ACHN (cell line): ENCODE results near the gene CTNND2.

Source experiments
- DNase-seq: peaks from one replicate; pipeline ENCODE4 v3.0.0-alpha.2; 2015
- in situ Hi-C: cut with HindIII; loops from 2 replicates; pipeline ENCODE4 v1.10.0; 2017; ENCODE audit warnings: low sequenced_read_pairs, low pct_ligation_motif_present, low pct_unique_long_range_greater_than_20kb

Gene CTNND2

DNA sequence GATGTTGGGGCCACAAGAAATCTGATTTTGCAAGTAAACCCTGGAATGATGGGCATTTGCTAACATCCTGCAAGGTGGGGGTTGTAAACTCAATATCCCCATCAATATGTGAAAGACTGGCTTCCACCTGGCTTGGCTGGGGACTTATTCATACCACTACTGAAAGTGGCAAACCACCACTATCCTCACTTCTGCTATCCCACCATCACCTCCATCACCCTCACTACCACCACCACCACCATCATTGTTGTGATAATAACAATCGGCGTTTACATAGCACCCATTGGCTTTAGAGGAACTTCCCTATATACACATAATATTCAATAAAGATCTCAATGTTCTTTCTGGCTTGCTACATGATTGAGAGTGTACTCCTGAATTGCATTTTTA lies 918.5 kb downstream of the CTNND2 start:
- DNase-seq, result no peak
- in situ Hi-C loops, result no loop called here

DNA sequence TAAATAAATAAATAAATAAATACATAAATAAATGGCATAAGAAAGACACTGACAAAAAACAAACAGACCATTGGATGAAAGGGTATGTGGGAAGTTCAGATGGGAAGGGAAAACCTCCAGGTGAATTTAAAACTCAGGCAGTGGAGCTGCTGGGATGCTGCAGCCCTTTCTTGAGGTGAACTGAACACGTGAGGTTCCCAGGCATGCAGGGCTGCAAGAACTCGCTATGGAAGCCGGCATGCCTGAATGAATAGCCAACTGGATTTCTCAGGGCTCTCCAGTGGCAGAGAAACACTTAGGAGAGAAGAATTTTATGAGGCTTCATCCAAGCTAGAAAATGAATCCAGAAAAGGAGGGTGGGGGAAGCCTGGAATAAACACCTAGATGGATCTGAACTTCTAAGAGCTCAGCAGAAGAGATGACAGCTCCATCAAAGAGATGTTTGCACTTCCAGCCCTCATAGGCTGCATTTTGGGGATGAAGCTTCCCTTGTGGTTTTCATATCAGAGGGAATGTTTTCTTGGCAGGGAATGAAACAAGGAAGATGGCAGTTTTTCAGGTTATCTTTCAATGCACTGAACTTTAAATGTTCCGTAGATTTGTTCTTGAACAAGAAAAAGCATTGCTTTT lies 919.0 kb downstream of the CTNND2 start:
- in situ Hi-C loops, result no loop called here

DNA sequence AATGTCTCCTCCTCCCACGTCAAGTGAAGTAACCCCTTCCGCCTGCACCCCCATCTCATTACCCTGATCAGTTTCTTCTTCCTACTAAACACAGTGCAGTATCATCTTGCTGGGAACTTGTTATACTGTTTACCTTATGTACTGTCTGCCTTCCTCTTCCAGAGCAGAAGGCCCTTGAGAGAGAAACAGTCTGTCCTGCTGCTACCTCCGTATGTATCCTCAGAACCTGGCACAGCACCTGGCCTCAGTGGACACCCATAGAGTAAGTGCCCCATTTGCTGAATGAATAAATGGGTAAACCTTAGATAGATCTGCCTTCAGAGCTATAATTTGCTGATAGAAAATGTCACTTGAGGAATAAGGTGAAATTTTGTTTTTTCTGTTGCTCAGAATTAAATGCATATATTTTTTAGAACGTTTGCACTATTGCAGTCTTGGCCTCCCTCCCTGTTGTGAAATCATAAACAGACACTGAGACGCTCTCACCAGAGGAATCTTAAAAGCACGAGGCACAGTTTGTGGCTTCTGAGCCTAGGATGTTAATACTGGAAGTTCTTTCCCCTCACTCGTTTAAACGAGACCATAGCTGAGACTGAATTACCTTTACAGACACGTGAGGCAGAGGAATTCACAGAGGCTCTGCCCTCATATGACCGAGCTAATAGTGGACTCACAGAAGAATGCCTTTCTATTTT lies 920.1 kb downstream of the CTNND2 start:
- in situ Hi-C loops, result no loop called here
- no peak for DNase-seq

More for the DNA sequence above, 919.0 kb downstream of the CTNND2 start:
- no peak for DNase-seq

DNA sequence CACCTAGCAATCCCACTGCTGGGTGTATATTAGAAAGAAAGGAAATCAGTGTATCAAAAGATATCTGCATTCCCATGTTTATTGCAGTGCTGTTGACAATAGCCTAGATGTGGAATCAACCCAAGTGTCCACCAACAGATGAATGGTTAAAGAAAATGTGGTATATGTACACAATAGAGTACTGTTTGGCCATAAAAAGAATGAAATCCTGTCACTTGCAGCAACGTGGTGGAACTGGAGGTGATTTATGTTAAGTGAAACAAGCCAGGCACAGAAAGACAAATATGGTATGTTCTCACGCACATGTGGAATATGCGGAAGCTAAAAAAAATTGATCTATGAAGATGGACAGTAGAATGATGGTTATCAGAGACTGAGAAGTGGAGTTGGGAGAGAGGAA lies 921.6 kb downstream of the CTNND2 start:
- DNase-seq, result no peak

DNA sequence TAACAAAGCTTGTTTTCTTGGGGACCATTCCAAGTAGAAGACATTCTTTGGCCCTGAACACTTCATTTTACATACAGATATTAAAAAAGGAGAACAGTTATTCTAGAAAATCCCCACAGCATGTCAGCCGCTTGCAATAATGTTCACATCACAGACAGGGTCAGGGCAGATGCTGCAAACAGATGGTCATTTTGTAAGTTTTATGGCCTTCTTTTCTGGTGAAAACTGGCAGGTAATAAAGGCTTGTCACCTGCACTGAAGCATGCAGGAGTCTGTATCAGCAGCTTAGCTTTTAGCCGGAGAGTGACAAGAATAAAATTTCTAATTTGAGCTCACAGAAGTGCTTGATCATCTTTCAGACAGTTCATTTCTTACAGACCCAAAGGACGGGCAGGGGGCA lies 922.3 kb downstream of the CTNND2 start:
- no peak for DNase-seq
- in situ Hi-C loops, result no loop called here

More for the DNA sequence above, 921.6 kb downstream of the CTNND2 start:
- in situ Hi-C loops, result no loop called here

DNA sequence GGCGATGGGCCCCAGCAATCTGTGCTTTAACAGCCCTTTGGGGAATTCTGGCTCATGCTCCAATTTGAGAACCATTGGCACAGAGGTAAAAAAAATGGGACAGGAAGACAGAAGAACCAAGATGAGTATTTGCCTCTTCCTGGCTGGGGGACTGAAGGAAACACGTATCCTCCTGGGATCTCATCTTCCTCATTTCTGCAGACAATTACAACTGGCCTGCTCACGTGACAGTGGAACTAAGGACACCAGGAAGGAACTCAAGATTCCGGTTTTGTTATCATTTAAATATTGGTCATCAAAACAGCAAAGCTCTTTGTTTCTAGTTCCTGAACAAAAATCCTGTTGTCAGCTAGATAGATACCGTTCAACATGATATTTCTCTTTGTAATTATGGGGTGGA lies 927.2 kb downstream of the CTNND2 start:
- no peak for DNase-seq
- in situ Hi-C loops, result no loop called here

DNA sequence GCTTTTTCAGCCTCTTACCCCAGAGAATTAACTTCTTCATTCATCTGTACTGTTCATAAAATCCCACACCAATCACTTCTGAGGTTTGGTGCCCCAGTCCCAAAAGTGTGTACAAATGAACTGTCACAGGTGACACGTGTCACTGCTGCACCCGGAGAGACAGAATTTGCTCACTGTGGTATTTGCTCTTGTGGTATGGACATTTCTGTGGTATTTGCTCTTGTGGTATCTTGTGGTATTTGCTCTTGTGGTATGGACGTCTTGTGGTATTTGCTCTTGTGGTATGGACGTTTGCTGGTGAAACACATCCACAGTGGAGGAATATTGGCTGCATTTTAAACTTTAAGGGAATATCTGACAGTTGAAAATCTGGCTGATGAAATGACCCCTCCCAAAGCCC lies 928.3 kb downstream of the CTNND2 start:
- DNase-seq, result no peak
- in situ Hi-C loops, result no loop called here

DNA sequence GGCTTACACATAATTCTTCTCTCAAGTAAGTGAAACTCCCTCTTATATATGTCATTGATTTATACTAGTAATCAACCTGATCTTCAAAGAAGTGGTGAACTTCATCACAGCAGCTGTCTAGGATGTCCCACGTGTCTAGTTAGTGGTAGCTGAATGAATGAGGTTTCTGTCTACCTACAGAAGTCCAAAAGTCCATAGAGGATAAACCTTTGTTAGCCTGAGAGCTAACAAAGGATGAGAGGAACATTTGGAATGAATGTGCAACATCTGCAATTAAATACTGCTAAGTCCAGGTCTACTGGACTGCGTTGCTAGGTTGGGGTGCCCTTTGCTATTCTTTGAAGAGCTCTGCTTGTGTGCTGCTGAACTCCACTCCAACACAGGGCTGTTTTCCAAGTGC lies 929.4 kb downstream of the CTNND2 start:
- DNase-seq, result no peak
- in situ Hi-C loops, result no loop called here

DNA sequence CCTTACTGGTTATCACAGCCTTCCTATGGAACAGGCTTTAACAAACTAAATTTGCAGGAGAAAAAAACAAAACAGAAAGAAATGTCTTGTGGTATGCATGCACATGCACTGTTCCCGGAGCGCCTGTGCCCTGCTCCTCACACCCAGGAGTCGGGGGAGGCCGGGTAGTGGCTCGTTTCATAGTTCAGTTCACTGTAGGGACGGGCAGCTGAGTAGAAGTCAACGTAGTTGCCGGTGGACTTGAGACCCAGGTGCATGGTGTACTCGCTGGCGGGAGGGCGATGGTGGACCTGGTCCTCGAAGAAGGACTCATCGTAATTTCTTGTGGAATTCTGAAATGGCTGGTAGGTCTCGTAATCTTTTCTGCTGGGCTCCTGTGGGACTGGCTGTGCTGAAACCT lies 930.9 kb downstream of the CTNND2 start:
- in situ Hi-C loops, result no loop called here
- no peak for DNase-seq

DNA sequence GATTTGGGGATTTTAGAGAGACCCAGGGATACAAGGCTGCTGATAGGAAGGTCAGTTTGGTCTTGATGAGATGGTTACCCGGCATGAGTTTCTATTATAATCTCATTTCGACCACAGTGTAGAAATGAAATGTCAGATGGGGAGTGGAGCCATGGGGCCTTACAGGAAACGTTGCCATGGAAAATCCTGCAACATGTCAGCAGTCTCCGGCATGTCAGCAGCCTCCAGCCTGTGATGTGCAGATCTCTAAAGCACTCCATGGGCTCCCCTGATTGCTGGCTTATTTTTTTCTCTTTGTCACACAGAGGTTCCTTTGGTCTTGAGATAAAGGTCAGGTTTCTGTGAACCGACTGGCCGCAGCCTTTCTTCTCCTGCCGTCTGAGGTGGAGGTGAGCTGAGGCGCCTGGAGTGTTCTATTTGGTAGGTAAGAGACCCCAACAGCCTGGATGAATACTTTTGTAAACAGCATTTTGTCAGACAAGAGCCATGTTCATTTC lies 934.5 kb downstream of the CTNND2 start:
- no peak for DNase-seq
- in situ Hi-C loops, result no loop called here

DNA sequence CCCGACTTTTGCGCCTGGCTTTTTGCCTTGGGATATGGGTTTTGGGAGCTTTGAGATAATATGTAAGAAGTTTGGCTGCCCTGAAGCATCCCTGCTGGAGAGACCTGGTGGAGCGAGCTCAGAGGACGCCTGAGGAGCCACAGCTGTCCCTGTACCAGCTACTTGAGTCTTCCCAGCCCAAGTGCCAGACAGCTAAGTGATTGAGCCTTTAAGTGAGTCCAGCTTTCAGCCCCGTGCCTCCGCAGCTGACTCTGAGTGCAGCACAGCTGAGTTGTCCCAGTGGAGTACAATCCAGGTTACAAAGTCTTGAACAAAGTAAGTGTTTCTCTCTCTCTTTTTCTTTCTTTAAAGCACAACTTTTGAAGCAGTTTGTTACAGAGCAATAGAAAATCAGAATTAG lies 939.4 kb downstream of the CTNND2 start:
- DNase-seq, result no peak
- in situ Hi-C loops, result no loop called here

DNA sequence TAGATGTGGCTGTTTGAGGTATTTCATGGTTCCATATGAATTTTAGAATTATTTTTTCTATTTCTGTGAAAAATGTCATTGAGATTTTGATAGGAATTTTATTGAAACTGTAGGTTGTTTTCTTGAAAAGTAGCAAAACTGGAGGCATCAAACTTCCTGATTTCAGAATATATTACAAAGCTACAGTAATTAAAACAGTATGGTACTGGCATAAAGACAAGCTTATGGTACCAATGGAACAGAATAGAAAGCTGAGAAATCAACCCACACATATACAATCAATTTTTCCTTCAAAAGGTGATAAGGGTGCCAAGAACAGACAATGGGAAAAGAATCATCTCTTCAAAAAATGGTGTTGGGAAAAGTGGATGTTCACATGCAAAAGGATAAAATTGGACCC lies 945.5 kb downstream of the CTNND2 start:
- in situ Hi-C loops, result no loop called here
- DNase-seq, result no peak

DNA sequence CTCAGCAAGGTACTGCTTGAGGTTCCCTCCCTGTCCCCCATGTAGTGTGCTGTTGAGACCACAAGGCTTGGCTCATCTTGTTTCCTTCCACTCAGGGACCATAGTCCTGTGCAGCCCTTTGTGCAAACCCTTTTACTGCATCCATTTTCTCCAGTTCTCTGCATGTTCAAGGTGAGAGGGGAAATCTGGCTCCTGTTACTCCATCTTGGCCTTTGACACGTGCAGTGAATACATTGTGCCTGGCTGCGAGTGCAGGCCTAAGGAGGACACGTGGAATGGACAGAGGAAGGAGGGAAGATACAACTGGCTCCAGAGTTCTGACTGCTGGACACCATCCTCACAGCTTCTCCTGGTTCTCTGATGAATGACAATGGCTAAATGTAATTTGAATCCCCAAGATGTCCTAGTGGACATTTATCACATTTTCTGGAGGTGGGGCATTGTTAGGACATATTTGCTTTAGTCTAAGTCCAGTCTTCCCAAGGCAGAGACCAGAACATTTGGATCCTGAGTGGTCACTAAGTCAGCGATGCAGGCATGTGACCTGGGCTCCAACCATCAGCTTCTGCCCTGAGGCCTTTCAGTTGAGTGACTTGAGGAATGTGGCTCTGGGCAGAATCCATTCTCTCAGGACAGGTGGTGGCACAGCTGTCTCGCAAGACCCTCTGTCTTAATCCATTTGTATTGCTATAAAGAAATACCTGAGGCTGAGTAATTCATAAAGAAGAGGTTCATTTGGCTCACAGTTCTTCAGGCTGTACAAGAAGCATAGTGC lies 954.2 kb downstream of the CTNND2 start:
- in situ Hi-C loops, result no loop called here
- no peak for DNase-seq

DNA sequence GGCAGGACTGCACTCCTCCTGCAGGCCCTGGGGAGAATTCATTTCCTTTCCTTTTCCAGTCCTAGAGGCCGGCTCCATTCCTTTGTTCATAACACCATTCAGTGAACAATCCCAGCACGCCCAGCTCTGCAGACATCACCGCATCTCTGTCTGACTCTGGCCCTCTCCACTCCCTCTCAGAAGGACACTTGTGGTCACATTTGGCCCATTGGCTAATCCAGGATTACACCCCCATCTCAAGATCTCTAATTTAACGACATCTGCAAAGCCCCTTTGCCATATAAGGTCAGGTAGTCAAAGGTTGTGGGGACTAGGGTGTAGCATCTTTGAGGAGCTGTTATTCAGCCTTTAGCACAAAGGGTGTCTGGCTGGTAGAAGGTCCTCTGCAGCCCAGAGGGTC lies 958.2 kb downstream of the CTNND2 start:
- in situ Hi-C loops, result no loop called here
- no peak for DNase-seq

DNA sequence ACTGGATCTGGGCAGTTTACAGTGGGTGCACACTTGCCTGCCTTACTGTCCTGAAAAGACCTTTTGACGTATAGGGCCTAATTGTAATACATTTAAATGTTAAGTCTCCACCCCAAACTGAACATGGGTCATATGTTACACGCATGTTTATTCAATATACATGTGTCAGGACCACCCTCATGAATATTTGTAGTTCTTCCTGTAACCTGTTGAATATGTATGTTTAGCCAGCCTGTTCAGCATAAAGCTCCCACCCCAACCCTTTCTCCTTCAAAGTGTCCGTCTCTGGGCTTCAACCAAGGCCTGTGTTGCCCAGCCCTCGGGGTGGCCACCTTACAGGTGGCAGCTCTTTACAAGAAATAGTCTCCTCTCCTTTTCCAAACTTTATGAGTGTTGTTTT lies 962.3 kb downstream of the CTNND2 start:
- in situ Hi-C loops, result no loop called here
- DNase-seq, result no peak

DNA sequence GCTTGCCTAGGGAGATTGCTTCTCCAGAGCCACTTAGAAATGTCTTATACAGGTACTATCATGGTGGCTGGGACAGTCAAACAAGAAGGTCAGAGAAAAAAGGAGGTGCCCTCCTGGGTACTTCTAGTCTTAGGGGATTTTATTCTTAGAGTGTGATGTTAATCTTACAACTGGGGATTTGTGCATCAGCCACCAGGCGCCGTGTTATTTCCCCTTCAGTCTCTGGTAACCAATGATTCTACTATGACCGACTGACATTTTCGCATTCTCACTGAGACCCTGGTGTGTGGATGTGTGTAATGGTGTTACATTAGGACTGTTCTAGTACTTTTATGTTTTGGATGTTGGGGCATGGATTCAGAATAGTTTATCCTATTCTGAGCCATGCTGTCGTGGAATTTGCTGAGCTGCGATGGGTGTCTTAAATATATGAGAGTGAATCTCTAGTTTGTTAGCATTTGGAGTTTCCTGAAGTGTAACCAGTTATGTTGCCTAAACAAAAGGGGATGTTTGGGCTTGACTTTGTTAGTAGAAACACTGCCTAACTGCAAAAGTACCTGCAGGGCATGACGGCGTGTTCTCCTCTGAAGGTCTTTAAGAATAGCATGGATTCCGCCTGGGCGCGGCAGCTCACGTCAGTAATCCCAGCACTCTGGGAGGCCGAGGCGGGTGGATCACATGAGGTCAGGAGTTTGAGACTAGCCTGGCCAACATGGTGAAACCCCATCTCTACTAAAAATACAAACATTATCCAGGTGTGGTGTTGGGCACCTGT lies 968.0 kb downstream of the CTNND2 start:
- in situ Hi-C loops, result no loop called here
- no peak for DNase-seq

DNA sequence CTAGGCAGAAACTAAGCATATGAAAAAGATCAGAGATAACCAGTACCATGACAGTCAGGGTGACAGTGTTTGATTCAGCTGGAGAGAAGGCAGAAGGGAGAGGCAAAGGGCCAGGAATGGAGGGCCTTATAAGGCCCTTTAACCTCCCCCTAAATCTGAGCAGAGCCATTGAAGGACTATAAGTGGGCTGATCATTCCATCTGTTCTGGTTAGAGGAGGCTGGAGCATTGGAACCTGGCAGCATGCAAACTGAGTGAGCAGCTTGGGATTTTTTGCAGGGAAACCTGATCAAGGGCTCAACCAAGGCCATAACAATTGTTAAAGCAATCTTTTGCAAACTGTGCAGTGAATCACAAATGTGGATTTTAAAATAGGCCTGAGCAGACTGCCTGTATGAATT lies 968.7 kb downstream of the CTNND2 start:
- no peak for DNase-seq

DNA sequence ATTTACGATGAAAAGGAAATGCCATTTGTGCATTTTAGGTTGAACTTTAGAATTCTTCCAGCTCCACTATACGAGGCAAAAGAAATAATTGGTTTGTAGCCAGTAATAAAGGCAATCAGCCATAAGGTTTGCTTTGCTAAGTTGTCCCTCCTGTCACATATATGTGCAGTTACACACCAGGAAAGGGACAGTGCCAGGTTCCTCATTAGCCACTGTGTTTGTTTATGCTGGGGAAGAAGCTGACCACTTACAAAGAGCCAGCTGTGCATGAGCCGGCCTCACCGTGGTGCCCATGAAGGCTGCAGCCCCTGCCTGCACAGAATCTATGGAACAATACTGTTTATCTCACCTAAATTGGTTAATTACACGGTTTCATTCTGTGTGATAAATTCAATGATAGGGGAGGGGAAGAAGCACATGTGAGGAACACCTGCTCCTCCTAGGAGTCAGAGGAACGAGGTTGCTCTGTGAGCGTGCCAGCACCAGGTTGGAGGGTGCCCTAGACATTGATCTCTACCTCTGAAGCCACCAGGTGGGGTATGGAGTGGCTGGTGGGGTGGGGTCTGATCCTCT lies 969.4 kb downstream of the CTNND2 start:
- in situ Hi-C loops, result no loop called here
- DNase-seq, result no peak

More for the DNA sequence above, 968.7 kb downstream of the CTNND2 start:
- in situ Hi-C loops, result no loop called here

DNA sequence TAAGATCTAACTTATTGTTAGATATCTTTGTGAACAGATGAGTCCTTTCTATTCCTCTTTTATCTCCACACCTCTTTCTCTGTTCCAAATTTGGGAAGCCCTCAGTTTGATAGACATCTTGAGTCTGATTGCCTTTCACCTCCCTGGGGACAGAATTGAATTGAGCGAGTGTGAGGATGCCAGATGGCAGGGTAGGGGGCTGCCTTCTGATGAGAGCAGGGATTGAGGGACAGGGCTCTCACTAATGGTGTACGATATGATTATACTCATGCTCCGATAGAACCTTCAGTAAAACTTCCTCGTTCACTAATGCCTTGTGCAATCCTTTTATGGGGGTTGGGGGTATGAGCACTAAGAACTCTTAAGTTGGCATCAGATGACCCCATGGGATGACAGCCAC lies 971.1 kb downstream of the CTNND2 start:
- no peak for DNase-seq
- in situ Hi-C loops, result no loop called here
